ENCODE results near the gene MPPED2.

MPPED2 gene

DNA sequence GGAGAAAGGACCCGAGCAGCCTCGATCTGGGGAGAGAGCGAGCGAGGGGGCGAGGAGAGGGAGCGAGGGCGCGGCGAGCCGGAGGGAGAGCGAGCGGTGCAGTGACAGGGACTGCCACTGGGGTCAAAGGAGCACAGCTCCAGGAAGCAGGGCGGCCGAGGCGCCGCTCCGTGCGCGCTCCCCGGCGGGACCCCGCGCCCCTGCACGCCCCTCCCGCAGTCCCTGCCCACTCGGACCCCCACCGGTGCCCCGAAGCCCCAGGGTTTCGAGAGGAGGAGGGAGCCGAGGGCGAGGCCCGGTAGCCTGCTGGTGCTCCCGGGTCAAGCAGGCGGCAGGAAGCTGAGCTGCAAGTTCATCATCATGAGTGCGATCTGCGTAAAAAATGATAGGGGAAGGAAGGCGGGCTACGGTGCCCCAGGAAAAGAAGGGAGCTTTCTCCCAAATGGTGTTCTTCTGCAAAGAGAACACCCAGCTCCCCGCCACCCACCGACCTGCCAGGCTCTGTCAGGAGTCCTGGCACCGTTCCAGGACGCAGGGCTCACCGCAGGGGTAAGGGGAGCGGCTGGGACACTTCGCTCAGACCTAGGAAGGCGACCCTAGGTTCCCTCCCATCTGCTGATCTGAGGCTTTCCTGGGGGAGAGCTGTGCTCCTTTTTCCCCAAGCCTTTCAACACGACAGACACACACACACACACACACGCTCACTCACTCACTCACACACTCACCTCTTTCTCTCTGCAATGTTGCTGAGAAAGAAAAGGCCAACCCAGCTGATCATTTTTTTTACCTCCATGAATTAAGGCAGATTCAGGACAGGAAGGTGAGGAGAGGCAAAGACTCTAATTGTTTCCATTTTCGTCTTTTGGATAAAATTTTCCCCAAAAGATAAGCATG lies at the start of gene MPPED2:
TSS of gene MPPED2 (minus strand) at position 103 of the 894 bp plus-strand sequence. CDS start 5,980 bp downstream, outside the sequence.
- DNase-seq (ENCODE audit: low read depth) = no peak

- DNase-seq (ENCODE audit: low read depth) = no peak
Measured at GRCh38 chr11:30635401-30635989, 49.3 kb upstream of the MPPED2 start.

DNA sequence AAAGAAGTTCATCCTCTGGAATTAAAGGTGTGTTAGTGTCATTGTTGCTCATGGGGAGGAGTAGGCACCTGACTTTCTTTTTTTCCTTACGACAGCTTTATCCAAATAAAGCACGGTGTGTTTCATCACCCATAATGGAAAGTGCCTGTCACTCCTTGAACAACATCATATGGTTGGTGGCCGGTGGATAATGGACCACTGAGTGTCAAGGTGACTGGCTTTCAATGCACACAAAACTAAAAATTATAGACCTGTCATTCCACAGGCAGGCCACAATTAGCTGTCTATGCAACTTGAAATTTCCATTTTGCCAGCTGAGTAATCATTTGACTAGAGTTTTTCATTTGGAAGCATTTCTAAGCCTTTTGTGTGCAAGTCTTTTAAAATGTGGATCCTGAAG lies 45.0 kb upstream of the MPPED2 start:
- DNase-seq (ENCODE audit: low read depth) = no peak

- DNase-seq (ENCODE audit: low read depth) = no peak
Measured at GRCh38 chr11:30619767-30620166, 33.6 kb upstream of the MPPED2 start.

DNA sequence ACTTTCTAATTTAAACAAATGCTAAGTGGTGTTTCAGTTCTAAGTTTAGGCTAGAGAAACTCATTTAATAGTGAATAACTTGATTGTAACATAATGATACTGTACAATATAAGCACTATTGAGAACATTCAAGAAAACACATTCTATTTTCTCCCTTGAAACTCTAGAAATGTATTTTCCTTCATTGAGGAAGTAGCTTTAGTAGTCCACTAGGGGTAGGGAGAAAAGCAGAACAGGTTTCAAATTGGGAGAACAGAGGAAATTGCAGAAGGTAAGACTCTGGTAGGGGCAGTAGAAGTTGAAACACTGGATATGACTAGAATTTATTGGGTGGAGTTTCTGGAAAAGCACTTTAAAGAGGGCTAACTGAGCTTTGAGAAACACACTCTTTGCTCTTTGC lies 31.6 kb upstream of the MPPED2 start:
- DNase-seq (ENCODE audit: low read depth) = no peak

DNA sequence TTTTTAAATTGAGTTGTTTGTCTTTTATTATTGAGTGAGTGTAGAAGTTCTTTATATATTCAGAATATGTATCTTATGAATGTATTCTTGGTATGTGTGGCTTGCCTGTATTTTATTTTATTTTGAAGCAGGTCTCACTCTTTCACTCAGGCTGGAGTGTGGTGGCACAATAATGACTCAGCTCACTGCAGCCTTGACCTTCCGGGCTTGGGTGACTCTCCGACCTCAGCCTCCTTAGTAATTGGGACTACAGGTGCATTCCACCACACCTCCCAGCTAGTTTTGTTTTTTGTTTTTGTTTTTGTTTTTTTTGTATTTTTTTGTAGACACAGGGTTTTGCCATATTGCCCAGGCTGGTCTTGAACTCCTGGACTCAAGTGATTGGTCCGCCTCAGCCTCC lies 24.5 kb upstream of the MPPED2 start:
- DNase-seq (ENCODE audit: low read depth) = no peak

- no peak for DNase-seq (ENCODE audit: low read depth)
Measured at GRCh38 chr11:30608534-30608933, 22.4 kb upstream of the MPPED2 start.

GRCh38 chr11:30605036-30605605 lies 19.0 kb upstream of the MPPED2 start:
- no peak for DNase-seq (ENCODE audit: low read depth)

DNA sequence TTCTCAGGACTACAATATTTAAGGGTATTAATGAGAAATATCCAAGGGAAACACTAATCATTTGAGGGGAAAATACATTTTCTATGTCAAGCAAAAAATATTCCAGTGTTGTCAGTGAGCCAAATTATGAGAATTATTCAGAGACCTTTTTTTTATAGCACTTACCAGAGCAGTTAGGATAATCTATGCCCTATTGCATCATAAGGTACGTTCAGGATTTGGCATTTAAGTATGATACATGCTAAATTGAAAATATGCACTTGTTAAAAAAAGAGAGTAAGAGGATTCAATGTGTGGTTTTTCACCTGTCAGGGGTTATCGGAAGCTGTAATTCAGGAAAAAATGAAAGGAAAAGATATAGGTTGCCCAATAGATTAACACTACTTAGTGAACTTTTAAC lies 17.2 kb upstream of the MPPED2 start:
- no peak for DNase-seq (ENCODE audit: low read depth)

DNA sequence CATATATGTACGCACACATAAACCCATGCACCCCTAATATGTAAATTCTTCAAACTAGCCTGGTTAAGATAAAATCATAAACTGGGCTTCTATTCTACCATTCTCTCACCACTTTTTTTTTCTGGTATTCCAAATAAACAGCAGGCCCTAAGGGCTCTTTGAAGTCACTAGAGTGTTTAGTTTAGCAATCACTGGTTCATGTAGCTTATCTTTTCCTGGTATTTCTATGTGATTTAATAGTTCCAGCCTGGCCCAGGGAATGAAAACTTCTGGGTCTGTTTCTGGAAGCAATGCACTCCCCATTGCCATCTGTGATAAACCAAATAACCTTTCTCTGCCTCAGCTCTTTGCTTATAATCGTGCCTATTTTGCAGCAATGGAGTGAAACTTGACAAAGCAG lies 10.7 kb upstream of the MPPED2 start:
- DNase-seq (ENCODE audit: low read depth) = no peak

- DNase-seq (ENCODE audit: low read depth) = no peak
Measured at GRCh38 chr11:30595934-30596333, 9.8 kb upstream of the MPPED2 start.

DNA sequence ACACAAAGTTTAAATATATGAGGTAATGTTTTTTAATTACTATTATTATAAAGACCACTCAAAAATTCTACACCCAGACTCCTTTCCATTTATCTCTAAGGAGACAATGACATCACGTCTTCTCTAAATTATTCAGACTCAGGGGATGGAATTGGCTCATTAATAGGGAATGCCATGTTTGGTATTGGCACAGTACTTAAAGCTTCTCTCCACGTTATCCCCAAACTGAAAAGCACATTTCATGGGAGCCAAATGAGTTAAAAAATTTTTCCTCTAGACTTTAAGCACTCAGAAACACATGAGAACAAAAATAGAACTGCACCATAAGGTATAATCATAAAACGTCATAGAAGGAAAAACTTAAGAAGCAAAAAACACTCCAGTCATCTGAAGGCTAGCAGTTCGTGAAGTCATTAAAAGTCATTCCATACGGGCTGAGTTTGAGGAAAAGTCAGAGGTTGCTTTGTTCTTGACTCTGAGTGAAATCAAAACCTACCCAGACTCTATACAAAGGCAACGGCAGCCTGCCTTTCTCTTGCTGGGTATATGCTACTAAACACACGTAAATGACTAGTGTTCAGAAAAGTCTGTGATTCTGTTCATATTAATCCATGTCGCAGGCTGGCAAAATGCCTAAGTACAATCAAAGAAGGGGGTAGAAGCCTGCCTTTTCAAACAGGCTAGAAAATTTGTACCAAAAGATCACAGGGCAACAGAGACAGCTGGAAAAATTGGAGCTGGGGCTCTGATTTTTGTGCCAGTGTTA lies 8.7 kb upstream of the MPPED2 start:
- no peak for DNase-seq (ENCODE audit: low read depth)

DNA sequence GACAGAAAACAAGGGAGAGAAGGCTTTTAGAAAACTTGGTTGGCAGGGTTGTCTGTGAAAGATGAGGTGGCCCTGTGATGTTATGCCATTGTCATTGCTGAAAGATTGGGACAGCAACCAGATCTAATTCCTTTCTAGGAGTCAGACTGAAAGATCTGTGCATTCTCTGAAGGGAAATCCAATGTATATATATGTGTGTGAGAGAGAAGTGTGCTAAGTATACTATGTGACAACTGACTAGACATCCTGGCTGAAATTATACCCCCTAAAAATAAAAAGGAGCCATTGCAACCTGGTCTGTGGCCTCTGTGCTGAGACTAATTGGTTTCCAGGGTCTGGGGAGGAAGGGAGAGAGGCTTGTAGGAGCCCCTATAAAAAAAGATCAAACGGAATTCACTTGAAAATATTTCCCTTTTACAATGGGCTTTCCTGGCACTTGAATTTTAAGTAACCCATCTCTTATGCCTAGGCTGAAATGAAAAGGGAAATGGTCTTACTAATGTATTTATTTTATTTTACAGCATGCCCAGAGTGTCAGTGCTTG lies 1.2 kb upstream of the MPPED2 start:
- DNase-seq (ENCODE audit: low read depth) = no peak

DNA sequence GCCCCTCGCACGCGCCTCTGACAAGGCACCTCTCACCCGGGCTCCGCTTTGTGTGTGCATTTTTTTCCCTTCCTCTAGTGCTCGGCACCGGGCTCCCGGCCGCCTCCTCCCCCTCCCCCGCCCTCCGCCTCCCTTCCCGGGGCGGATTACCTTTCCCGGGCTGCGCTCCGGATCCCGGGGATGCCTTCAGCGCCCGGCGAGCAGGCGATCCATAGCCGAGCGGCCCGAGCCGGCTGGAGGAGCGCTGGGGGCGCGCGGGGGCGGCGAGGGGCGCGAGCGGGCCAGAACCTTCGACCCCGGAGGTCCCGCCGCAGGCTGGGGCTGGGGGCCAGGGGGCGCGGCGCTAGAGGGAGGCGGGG lies 282 bp downstream of the MPPED2 start:
- DNase-seq (ENCODE audit: low read depth) = no peak

DNA sequence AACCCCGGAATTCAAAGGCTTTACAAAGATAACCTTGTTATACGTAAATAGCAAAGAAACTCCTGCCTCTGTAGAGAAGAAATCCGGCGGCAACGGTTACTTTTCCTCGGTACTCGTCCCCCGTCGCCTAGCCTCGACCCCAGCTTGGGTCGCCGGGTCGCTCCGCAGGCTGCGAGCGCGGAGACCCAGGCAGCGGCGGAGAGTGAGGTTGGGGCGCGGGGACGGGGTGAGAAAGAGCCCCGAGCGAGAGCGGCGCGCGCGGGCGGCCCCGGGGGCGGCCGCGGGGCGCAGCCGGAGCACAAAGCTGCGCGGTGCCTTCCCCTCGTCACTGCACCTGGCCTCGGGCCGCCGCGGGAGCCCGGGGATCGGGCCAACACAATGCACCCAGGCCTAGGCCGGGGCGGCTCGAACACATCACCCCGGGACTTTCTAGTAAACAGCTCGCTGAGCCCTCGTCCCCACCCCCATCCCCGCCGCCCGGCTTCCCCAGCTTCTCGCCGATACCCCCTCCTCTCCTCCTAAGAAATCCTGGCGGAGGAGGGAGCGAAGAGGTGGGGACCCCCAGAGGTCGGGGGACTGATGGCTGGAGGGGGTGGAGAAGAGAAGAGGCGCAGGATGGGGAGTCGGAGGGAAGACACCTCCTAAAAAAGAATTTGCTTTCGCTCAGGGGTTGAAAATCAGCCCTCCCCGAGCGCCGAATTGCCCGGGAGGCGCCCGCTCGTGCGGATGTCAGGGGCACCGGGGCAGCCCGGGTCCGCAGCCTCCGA lies 845 bp downstream of the MPPED2 start:
- DNase-seq (ENCODE audit: low read depth) = no peak

DNA sequence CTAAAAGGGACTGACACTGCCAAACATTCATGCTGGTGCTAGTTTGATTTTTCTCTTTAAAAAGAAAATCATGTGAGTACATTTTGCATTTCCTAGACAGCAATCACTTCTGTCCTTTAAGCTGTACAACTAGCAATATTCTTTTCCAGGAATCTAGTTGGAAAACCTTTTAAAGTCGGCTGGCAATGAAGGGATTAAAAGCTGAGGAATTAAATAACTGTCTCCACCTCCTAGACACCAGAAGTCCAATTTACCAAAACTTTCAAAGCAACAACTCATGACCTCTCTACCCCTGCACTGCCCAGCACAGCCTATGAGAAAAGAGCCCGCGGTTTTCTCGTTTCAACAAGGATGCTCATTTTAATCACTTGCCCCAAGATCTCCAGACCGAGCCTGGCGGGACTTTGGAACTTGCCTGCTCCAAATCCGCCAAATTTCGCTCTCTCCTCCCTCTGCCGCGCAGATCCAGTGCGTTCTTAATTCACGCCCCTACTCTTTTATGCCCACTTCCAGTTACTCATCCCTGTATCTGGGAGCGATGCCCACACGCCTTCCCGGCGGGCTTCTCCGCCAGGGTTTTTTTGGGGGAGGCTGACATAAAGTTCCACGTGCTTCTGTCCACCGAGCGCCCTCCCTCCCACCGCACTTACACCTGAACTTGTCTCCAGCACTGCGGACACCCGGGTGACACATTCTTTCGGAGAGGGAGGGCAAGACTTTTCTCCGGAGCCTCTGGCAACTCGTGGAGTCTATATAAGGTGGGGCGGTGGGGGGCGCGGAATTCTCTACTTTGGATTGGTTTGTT lies 2.5 kb downstream of the MPPED2 start:
- DNase-seq (ENCODE audit: low read depth) = no peak

DNA sequence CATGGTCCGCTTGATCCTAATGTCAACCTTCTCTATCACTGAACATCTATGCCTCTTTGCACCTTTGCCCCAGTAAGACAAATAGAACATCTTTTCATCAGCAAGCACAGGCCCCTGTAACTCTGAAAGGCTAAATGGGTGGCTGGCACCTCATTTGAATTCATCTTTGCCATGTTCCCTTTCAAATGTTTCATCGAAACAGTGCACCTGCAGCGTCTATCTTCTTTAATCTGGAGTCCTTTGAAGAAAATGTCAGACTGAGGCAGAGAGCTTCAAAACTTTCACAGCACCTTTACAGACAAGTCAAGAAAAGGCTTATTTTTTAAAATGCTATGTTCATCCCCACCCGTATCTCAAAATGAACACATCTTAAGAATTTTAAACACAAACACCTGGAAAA lies 3.4 kb downstream of the MPPED2 start:
- DNase-seq (ENCODE audit: low read depth) = no peak

DNA sequence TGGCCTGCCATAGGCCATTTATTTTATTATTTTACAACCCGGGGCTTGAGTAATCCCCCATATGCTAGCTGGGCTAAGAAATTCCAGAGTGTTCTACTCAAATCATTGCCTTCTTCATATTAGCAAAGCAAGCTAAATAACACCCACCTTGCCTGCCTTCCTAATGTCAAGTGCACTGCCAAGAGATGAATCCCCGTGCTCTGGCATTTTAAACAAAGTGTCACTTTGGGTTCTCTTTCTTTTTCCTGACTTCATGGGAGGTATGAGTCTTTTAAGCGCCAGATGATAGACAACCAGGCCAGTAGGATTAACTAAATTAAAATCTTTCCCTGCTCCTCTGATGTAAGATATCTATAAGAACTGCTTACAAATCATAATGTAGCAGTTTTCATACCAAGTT lies 4.5 kb downstream of the MPPED2 start:
- no peak for DNase-seq (ENCODE audit: low read depth)

DNA sequence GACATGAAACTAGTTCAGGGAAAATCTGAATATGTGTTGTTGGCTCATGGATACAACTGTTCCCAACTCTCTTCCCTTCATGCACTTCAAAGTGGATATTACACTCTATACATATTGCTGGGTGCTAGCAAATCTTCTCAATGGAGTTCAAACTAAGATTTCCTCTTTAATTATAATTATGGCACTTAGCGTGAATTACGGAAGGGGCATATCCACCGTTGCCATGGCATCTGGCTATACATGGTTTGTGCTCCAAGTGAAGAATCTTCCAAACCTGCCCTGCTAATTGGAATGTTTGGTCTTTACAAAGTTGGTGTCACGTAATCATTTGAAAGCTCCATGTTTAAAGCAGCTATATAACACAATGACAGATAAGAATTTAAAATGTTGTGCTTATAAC lies 5.6 kb downstream of the MPPED2 start:
- no peak for DNase-seq (ENCODE audit: low read depth)

GRCh38 chr11:30579415-30580175 lies 6.6 kb downstream of the MPPED2 start:
- no peak for DNase-seq (ENCODE audit: low read depth)
